A549 (cell line): ENCODE data around the gene ACACA. TPM values are rescaled to one million over a fixed set of nuclear protein-coding genes. Genes with fewer than 3 reads are reported as not detected.

Experiments used
- ATAC-seq, 2 experiments: fragments of 200-7000 bp in 1 of 2; fragments of >200 bp in 1 of 2; cut with Nextera tagmentation in 1 of 2; cut with Tn5 transposase in 1 of 2; 3 replicates each; pipeline versions ENCODE4 v1.8.0 to v1.9.1; 2018 to 2020; ENCODE audit warnings: mild to moderate bottlenecking in 1 of 2, moderate library complexity in 1 of 2
- CTCF ChIA-PET: fragments of 300-600 bp; sonication (Branson Sonifier 250); formaldehyde crosslinking; extraction: SDS; loops from one replicate; lab custom pipeline; 2021; ENCODE audit warnings: antibody characterized with exemption, inconsistent platforms; lab: Yijun Ruan, JAX
- POLR2A ChIA-PET: fragments of 350-600 bp; formaldehyde crosslinking; extraction: SDS; loops from one replicate; lab custom pipeline; 2021; ENCODE audit warnings: antibody characterized with exemption, inconsistent platforms; lab: Yijun Ruan, JAX
- DNase-seq, 2 experiments: peaks; one replicate each; pipeline versions ENCODE4 v3.0.0 to v3.0.0-alpha.2; 2011 to 2016; ENCODE audit warnings: low read depth in 1 of 2, low spot score in 1 of 2
- FAIRE-seq: peaks from 2 replicates; lab custom pipeline; 2011; peaks lifted over from hg19 to GRCh38; lab: Jason Lieb, UNC
- H3K27ac ChIP-seq, 2 experiments: fragments of >200 bp; sonication (Bioruptor Twin); formaldehyde crosslinking; 3 replicates each; pipeline ENCODE4 v1.5.1; 2016 to 2017
- H3K4me1 ChIP-seq: fragments of >200 bp; sonication (Bioruptor Twin); formaldehyde crosslinking; 3 replicates; pipeline ENCODE4 v1.6.1; 2016
- H3K4me2 ChIP-seq: fragments of >200 bp; sonication (Bioruptor Twin); formaldehyde crosslinking; 3 replicates; pipeline ENCODE4 v1.6.1; 2016
- H3K4me3 ChIP-seq: fragments of >200 bp; sonication (Bioruptor Twin); formaldehyde crosslinking; 3 replicates; pipeline ENCODE4 v1.5.1; 2016
- H3K9me3 ChIP-seq: fragments of >200 bp; sonication (Bioruptor Twin); formaldehyde crosslinking; 3 replicates; pipeline ENCODE4 v1.6.1; 2016
- BCL3 ChIP-seq: fragments of >200 bp; sonication (Bioruptor Twin); formaldehyde crosslinking; IDR thresholded peaks from 3 replicates; pipeline ENCODE4 v1.6.1; 2016
- BHLHE40 ChIP-seq: IDR thresholded peaks from 2 replicates; pipeline ENCODE4 v1.6.1; 2012; ENCODE audit warnings: low read depth, low read length, inconsistent platforms
- CBX2 ChIP-seq: fragments of 200-600 bp; sonication (generic); IDR thresholded peaks from 2 replicates; pipeline ENCODE4 v1.6.1; 2016; ENCODE audit warnings: low read depth, mild to moderate bottlenecking, borderline replicate concordance
- CBX8 ChIP-seq: fragments of 200-600 bp; sonication (generic); IDR thresholded peaks from 2 replicates; pipeline ENCODE4 v1.6.1; 2016
- CTCF ChIP-seq: fragments of >200 bp; sonication (Bioruptor Twin); formaldehyde crosslinking; IDR thresholded peaks from 3 replicates; pipeline ENCODE4 v1.5.1; 2016
- E2F6 ChIP-seq: IDR thresholded peaks from 2 replicates; pipeline ENCODE4 v1.6.1; 2012; ENCODE audit warnings: low read depth, borderline replicate concordance
- EHF ChIP-seq: fragments of 250-450 bp; sonication (Bioruptor Pico); IDR thresholded peaks from 2 replicates; pipeline ENCODE4 v1.5.0; 2020; ENCODE audit warnings: mild to moderate bottlenecking
- EHMT2 ChIP-seq: fragments of 200-600 bp; sonication (generic); IDR thresholded peaks from 2 replicates; pipeline ENCODE4 v1.6.1; 2016; ENCODE audit warnings: antibody characterized with exemption, low read depth, mild to moderate bottlenecking, moderate library complexity
- EP300 ChIP-seq, 2 experiments: fragments of >200 bp; sonication (Bioruptor Twin); formaldehyde crosslinking; IDR thresholded peaks; 2 replicates in 1 of 2; 3 replicates in 1 of 2; pipeline ENCODE4 v1.6.1; 2016 to 2017
- ESRRA ChIP-seq: fragments of 150-350 bp; IDR thresholded peaks from 2 replicates; pipeline ENCODE4 v1.6.1; 2014; ENCODE audit warnings: mild to moderate bottlenecking, low read length, borderline replicate concordance
- FOXS1 ChIP-seq: fragments of 250-450 bp; sonication (Bioruptor Pico); IDR thresholded peaks from 2 replicates; pipeline ENCODE4 v1.5.0; 2020; ENCODE audit warnings: mild to moderate bottlenecking, moderate library complexity
- GATA3 ChIP-seq: IDR thresholded peaks from 2 replicates; pipeline ENCODE4 v1.6.1; 2012; ENCODE audit warnings: borderline replicate concordance
- HOXA7 ChIP-seq: fragments of 250-450 bp; sonication (Bioruptor Pico); IDR thresholded peaks from 2 replicates; pipeline ENCODE4 v1.5.0; 2020; ENCODE audit warnings: mild to moderate bottlenecking, moderate library complexity
- HOXB5 ChIP-seq: fragments of 250-450 bp; sonication (Bioruptor Pico); IDR thresholded peaks from 2 replicates; pipeline ENCODE4 v1.5.0; 2020; ENCODE audit warnings: mild to moderate bottlenecking, moderate library complexity
- JUNB ChIP-seq: fragments of >200 bp; sonication (Bioruptor Twin); formaldehyde crosslinking; IDR thresholded peaks from 2 replicates; pipeline ENCODE4 v1.6.1; 2016
- KDM1A ChIP-seq: fragments of 200-600 bp; sonication (generic); IDR thresholded peaks from 2 replicates; pipeline ENCODE4 v1.6.1; 2016; ENCODE audit warnings: low read depth, mild to moderate bottlenecking
- KDM5A ChIP-seq: fragments of 200-600 bp; sonication (generic); IDR thresholded peaks from 2 replicates; pipeline ENCODE4 v1.6.1; 2016; ENCODE audit warnings: antibody characterized with exemption, mild to moderate bottlenecking
- MAFK ChIP-seq: fragments of 450-650 bp; IDR thresholded peaks from 2 replicates; pipeline ENCODE4 v1.6.1; 2014; ENCODE audit not compliant: partially characterized antibody
- MAX ChIP-seq: IDR thresholded peaks from 2 replicates; pipeline ENCODE4 v1.6.1; 2012
- MAZ ChIP-seq: fragments of 150-350 bp; IDR thresholded peaks from 2 replicates; pipeline ENCODE4 v1.6.1; 2014; ENCODE audit warnings: antibody characterized with exemption, low read depth, low read length, borderline replicate concordance
- MYC ChIP-seq: IDR thresholded peaks from 2 replicates; pipeline ENCODE4 v1.6.1; 2012; ENCODE audit warnings: mild to moderate bottlenecking, inconsistent platforms, low read length, improper control_type of control experiment, borderline replicate concordance
- NR3C1 ChIP-seq: fragments of >200 bp; sonication (Bioruptor Twin); formaldehyde crosslinking; IDR thresholded peaks from 3 replicates; pipeline ENCODE4 v1.6.1; 2017
- PHF8 ChIP-seq: fragments of 200-600 bp; sonication (generic); IDR thresholded peaks from 2 replicates; pipeline ENCODE4 v1.6.1; 2016; ENCODE audit warnings: low read depth, mild to moderate bottlenecking, antibody characterized with exemption, moderate library complexity, borderline replicate concordance
- POLR2A ChIP-seq: IDR thresholded peaks from 2 replicates; pipeline ENCODE4 v1.6.1; 2012; ENCODE audit warnings: mild to moderate bottlenecking, low read length
- RARB ChIP-seq: fragments of 250-450 bp; sonication (Bioruptor Pico); IDR thresholded peaks from 2 replicates; pipeline ENCODE4 v1.8.0; 2021; ENCODE audit warnings: mild to moderate bottlenecking, moderate library complexity
- RCOR1 ChIP-seq: fragments of 150-350 bp; IDR thresholded peaks from 2 replicates; pipeline ENCODE4 v1.6.1; 2014; ENCODE audit warnings: antibody characterized with exemption, low read length, low read depth
- RFX5 ChIP-seq: fragments of 450-650 bp; IDR thresholded peaks from 2 replicates; pipeline ENCODE4 v1.7.1; 2014; ENCODE audit warnings: antibody characterized with exemption, mild to moderate bottlenecking, moderate library complexity
- RNF2 ChIP-seq: fragments of 200-600 bp; sonication (generic); IDR thresholded peaks from 2 replicates; pipeline ENCODE4 v1.6.1; 2016; ENCODE audit warnings: low read depth, mild to moderate bottlenecking, antibody characterized with exemption, moderate library complexity, borderline replicate concordance
- TFCP2L1 ChIP-seq: fragments of 250-450 bp; sonication (Bioruptor Pico); IDR thresholded peaks from 2 replicates; pipeline ENCODE4 v1.5.0; 2021; ENCODE audit warnings: mild to moderate bottlenecking
- USF2 ChIP-seq: fragments of 450-650 bp; IDR thresholded peaks from 2 replicates; pipeline ENCODE4 v1.6.1; 2014; ENCODE audit warnings: antibody characterized with exemption
- ZFP36 ChIP-seq: fragments of 450-650 bp; IDR thresholded peaks from 2 replicates; pipeline ENCODE4 v1.6.1; 2014; ENCODE audit warnings: borderline replicate concordance; ENCODE audit not compliant: partially characterized antibody
- WGBS: methylation state at CpG from one replicate; pipeline ENCODE4 v1.1.6; 2017; ENCODE audit errors: missing lambda C conversion rate; 5-methylcytosine and 5-hydroxymethylcytosine counted together
- polyA plus RNA-seq, 4 experiments: library from polyadenylated mRNA; depleted of rRNA in 3 of 4; stranded (reverse); fragments of >200 nt; fragmentation: RNase III in 1 of 4; extraction: RNeasy Plus Mini Kit Qiagen cat#74134 plus additional on column Dnase treatment in 1 of 4; gene quantifications; 2 replicates in 3 of 4; 3 replicates in 1 of 4; pipeline ENCODE4 v1.2.3, GENCODE V29; 2011 to 2017

ACACA gene
- polyA plus RNA-seq, 2 of the 4 experiments (the other 2 are of a cell fraction): 51.8 to 112 TPM

- TF ChIP-seq E2F6 (no peak), MAZ (no peak), KDM5A (no peak)
These were observed 361.2 kb downstream of the ACACA start (continued) for GRCh38 chr17:37045351-37045922.

- H3K27ac ChIP-seq: no peak overlapping the region
- no peak overlapping the region for H3K4me3 ChIP-seq
- FAIRE-seq (no peak), ATAC-seq (no peak)
- POLR2A ChIA-PET: no interaction called here
- peaks cover 4% of the 10 kb centered on the region; the same call in 2 of the 3 replicates for H3K4me1 ChIP-seq
- no peak for TF ChIP-seq MAX
- no peak for TF ChIP-seq ZFP36
- TF ChIP-seq RFX5: no peak
- no peak for TF ChIP-seq KDM1A
- TF ChIP-seq USF2: no peak
- TF ChIP-seq BCL3: no peak
- TF ChIP-seq RARB (CRISPR knock-in tag): no peak
- TF ChIP-seq POLR2A: no peak
- TF ChIP-seq RCOR1: no peak
- TF ChIP-seq NR3C1: no peak
- TF ChIP-seq HOXA7 (CRISPR knock-in tag): no peak
- no peak for TF ChIP-seq TFCP2L1
- TF ChIP-seq EHF: no peak
- no peak for TF ChIP-seq MAZ
- no peak for TF ChIP-seq FOXS1 (CRISPR knock-in tag)
- TF ChIP-seq GATA3: no peak
- TF ChIP-seq JUNB: no peak
- no peak for TF ChIP-seq EHMT2
- TF ChIP-seq CBX2: no peak
- TF ChIP-seq, all 56 proteins: peak for 0
- 82% methylated on average over 3 of the region's 3 CpGs for WGBS
- Histone ChIP-seq H3K4me2 (no peak overlapping the region), H3K9me3 (no peaks in the 10 kb centered on the region)
- DNase-seq: peak in 1 of 2 experiments; percentile 16
- CTCF ChIA-PET: interaction anchor here (0.6 to 10.4 kb wide), 3 partner anchors 350 to 441 kb away, joined by 3 to 263 read pairs (median 3); no protein-coding TSS in a partner anchor
These were observed 363.4 kb downstream of the ACACA start for GRCh38 chr17:37043201-37043600.

GRCh38 chr17:37041932-37042331 is 364.7 kb downstream of the ACACA start:
- Histone ChIP-seq H3K4me3 (no peak overlapping the region), H3K4me1 (peaks cover 4% of the 10 kb centered on the region; the same call in 2 of the 3 replicates), H3K4me2 (no peak overlapping the region), H3K27ac (no peak overlapping the region), H3K9me3 (no peaks in the 10 kb centered on the region)
- ChIA-PET POLR2A (no interaction called here), CTCF (no interaction called here)
- ATAC-seq: no peak
- DNase-seq: no peak
- FAIRE-seq: no peak
- TF ChIP-seq MAFK: peak; percentile 53
- TF ChIP-seq EHMT2: no peak

GRCh38 chr17:37039269-37039668 is 367.4 kb downstream of the ACACA start:
- no peak for DNase-seq
- H3K27ac ChIP-seq: no peak overlapping the region
- no peak overlapping the region for H3K4me3 ChIP-seq
- no peak for FAIRE-seq
- ATAC-seq: no peak
- CTCF ChIA-PET: interaction anchor here (0.7 to 5.2 kb wide), 4 partner anchors 9 to 410 kb away, joined by 3 to 48 read pairs (median 4); no protein-coding TSS in a partner anchor
- POLR2A ChIA-PET: no interaction called here
- H3K4me1 ChIP-seq: peaks cover 4% of the 10 kb centered on the region; the same call in 2 of the 3 replicates
- TF ChIP-seq KDM5A (no peak), MAZ (no peak), RNF2 (no peak), HOXA7 (CRISPR knock-in tag) (no peak), HOXB5 (no peak), CTCF (no peak), MYC (no peak), BHLHE40 (no peak), CBX8 (no peak), EP300 (IDR thresholded peaks at IDR 0.05) (no peak), ESRRA (no peak), PHF8 (no peak), MAFK (no peak)
- no peaks in the 10 kb centered on the region for H3K9me3 ChIP-seq
- H3K4me2 ChIP-seq: no peak overlapping the region
- WGBS: 86% methylated on average over 6 of the region's 6 CpGs
